Large intestine (tissue), 3 donors: ENCODE data around the gene EFCAB5. TPM values are rescaled to one million over a fixed set of nuclear protein-coding genes. Genes with fewer than 3 reads are reported as not detected.

Source experiments
- DNase-seq, 2 donors: peaks; one replicate each; pipeline versions ENCODE4 v3.0.0 to v3.0.0-alpha.2; 2013
- H3K27ac ChIP-seq: one replicate; pipeline ENCODE4 v1.5.1; 2013; ENCODE audit warnings: low read length
- H3K27me3 ChIP-seq: 2 replicates; pipeline ENCODE4 v1.6.1; 2013; ENCODE audit warnings: low read length; ENCODE audit not compliant: control insufficient read depth, insufficient read depth
- H3K36me3 ChIP-seq: 2 replicates; pipeline ENCODE4 v1.6.1; 2013; ENCODE audit warnings: low read length; ENCODE audit not compliant: control insufficient read depth, insufficient read depth
- H3K4me1 ChIP-seq: one replicate; pipeline ENCODE4 v1.6.1; 2013; ENCODE audit warnings: low read length; ENCODE audit not compliant: control insufficient read depth, insufficient read depth
- H3K4me3 ChIP-seq: one replicate; pipeline ENCODE4 v1.5.1; 2013; ENCODE audit warnings: low read length
- H3K9me3 ChIP-seq: one replicate; pipeline ENCODE4 v1.6.1; 2013; ENCODE audit warnings: mild to moderate bottlenecking, low read depth, low read length, moderate library complexity; ENCODE audit not compliant: control insufficient read depth
- WGBS: methylation state at CpG from one replicate; pipeline ENCODE4 v1.1.5; 2013; ENCODE audit warnings: low lambda C conversion rate; ENCODE audit not compliant: insufficient coverage; 5-methylcytosine and 5-hydroxymethylcytosine counted together
- polyA plus RNA-seq: library from polyadenylated mRNA; unstranded; fragments of 120-200 nt; gene quantifications from one replicate; pipeline ENCODE4 v1.2.1, GENCODE V29; 2013

The EFCAB5 gene
- polyA plus RNA-seq, 1 donor = 1.5 TPM

DNA sequence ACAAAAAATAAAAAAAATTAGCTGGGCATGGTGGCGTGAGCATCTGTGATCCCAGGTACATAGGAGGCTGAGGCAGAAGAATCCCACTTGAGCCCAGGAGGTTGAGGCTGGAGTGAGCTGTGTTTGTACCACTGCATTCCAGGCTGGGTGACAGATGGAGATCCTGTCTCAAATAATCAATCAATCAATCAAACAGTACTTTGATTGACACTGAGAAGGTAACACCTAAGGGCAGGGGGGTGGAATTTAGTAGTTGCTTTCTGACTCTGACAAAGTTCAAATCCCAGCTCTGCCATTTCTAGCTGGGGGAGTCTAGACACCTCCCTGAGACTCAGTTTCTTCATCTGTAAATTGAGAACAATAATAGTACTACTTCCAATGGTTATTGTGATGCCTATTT, 23.4 kb upstream of the EFCAB5 start:
- no CpG with 5 or more reads among the region's 1 CpG for WGBS
- H3K36me3 ChIP-seq = no peaks in the 10 kb centered on the region
- no peak for DNase-seq
- H3K4me1 ChIP-seq = no peaks in the 10 kb centered on the region
- no peak overlapping the region for H3K4me3 ChIP-seq
- H3K27me3 ChIP-seq = no peaks in the 10 kb centered on the region
- H3K27ac ChIP-seq = no peak overlapping the region
- no peaks in the 10 kb centered on the region for H3K9me3 ChIP-seq

DNA sequence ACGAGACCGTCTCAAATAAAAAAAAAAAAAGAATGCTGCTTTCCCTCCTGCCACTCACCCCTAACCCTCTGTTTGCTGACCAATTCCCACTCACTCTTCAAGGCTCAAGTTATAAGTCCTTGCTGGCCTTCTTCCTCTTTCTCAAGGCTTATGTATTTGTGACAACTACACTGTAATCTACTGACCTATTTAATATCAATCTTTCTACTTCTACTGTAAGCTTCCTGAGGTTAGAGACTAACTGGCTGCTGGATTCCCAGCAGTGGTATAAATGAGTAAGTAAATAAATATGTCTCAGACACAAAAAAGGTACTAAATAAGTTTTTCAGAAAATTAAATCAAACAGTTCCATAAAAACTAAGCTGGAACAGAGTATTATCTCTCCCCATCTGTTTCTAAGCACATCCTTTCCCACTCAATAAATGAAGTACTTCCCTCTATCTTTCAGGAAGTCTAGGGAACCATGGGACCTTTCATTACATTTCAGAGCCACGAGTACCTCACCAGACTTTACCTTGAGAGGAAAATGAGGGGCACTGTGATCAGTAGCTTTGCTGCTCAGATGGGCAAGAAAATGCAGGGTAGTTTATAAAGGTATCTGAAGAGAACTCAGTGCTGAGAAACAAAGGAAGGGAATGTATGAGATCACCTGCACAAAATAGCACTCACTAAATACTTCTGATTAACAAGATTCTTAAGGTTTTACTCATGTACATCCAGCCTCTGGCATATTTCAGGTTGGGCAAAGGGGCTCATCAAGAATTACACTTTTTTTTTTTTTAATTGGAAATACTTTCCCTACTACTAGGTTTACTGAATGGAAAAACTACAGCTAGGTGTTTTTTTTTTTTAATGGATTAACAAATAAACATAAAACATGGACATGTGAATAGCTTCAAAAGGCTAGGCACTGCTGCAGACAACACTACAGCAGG, 22.2 kb upstream of the EFCAB5 start:
- no peaks in the 10 kb centered on the region for H3K4me1 ChIP-seq

GRCh38 chr17:29924786-29925185, 16.6 kb upstream of the EFCAB5 start:
- Histone ChIP-seq H3K27ac (no peak overlapping the region), H3K4me3 (no peak overlapping the region), H3K9me3 (no peaks in the 10 kb centered on the region), H3K27me3 (no peaks in the 10 kb centered on the region), H3K36me3 (no peaks in the 10 kb centered on the region), H3K4me1 (peaks cover 10% of the 10 kb centered on the region)
- WGBS = no CpG with 5 or more reads among the region's 1 CpG
- DNase-seq = no peak

More for the DNA sequence above, 22.2 kb upstream of the EFCAB5 start:
- Histone ChIP-seq H3K27ac (no peak overlapping the region), H3K27me3 (no peaks in the 10 kb centered on the region), H3K36me3 (no peaks in the 10 kb centered on the region), H3K9me3 (no peaks in the 10 kb centered on the region), H3K4me3 (no peak overlapping the region)
- 60% methylated on average over 1 of the region's 3 CpGs for WGBS
- no peak for DNase-seq

DNA sequence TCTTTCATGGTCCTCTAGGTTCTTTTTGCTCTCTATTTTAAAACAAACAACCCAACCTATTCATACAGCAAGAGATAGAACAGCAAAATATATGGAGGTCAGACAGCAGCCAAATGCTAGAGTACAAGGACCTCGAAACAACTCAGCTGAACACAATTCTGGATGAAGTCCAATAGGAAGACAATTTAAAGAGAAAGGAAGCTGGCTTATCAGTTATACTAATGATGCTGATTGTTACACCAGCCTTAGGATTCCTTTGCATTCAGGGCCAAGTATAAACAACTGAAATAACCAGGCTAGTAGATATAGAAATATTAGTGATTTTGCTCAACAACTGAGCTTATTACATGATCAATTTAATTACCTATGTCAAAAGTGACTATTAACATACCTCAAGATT, 13.9 kb upstream of the EFCAB5 start:
- H3K36me3 ChIP-seq = no peaks in the 10 kb centered on the region
- H3K27ac ChIP-seq = no peak overlapping the region
- no peak overlapping the region for H3K4me3 ChIP-seq
- H3K9me3 ChIP-seq = no peaks in the 10 kb centered on the region
- H3K4me1 ChIP-seq = peaks cover 17% of the 10 kb centered on the region
- H3K27me3 ChIP-seq = no peaks in the 10 kb centered on the region
- WGBS = no CpG with 5 or more reads among the region's 1 CpG
- peak in 1 of 2 donors; percentile 29 for DNase-seq

GRCh38 chr17:29929006-29929532, 12.4 kb upstream of the EFCAB5 start:
- Histone ChIP-seq H3K27me3 (no peaks in the 10 kb centered on the region), H3K4me3 (peak overlapping the region; percentile 92), H3K9me3 (no peaks in the 10 kb centered on the region), H3K27ac (peak overlapping the region; percentile 90), H3K36me3 (no peaks in the 10 kb centered on the region), H3K4me1 (peaks cover 17% of the 10 kb centered on the region)
- WGBS = 8% methylated on average over 5 of the region's 13 CpGs
- DNase-seq = peak; percentile 52 to 83

- peak within 1 kb of the TSS; percentile 92 for H3K4me3 ChIP-seq
- no CpG with 5 or more reads among the region's 71 CpGs for WGBS
- H3K4me1 ChIP-seq = peaks cover 17% of the 10 kb centered on the region
- H3K27me3 ChIP-seq = no peaks in the 10 kb centered on the region
- no peaks in the 10 kb centered on the region for H3K36me3 ChIP-seq
- H3K27ac ChIP-seq = peak within 1 kb of the TSS; percentile 90
- no peaks in the 10 kb centered on the region for H3K9me3 ChIP-seq
- peak; percentile 89 to 90 for DNase-seq
Measured at GRCh38 chr17:29929533-29930408, 11.7 kb upstream of the EFCAB5 start, which contains the start of gene SSH2. Gene SSH2, minus strand, starts transcription at chr17:29930228. Its CDS starts 228 bp downstream, at chr17:29930000.

GRCh38 chr17:29930409-29931010, 10.9 kb upstream of the EFCAB5 start:
- no peaks in the 10 kb centered on the region for H3K27me3 ChIP-seq
- no peaks in the 10 kb centered on the region for H3K36me3 ChIP-seq
- no peaks in the 10 kb centered on the region for H3K9me3 ChIP-seq
- peak overlapping the region; percentile 92 for H3K4me3 ChIP-seq
- H3K4me1 ChIP-seq = peaks cover 17% of the 10 kb centered on the region
- WGBS = 0% methylated on average over 5 of the region's 20 CpGs
- DNase-seq = no peak
- H3K27ac ChIP-seq = peak overlapping the region; percentile 90

DNA sequence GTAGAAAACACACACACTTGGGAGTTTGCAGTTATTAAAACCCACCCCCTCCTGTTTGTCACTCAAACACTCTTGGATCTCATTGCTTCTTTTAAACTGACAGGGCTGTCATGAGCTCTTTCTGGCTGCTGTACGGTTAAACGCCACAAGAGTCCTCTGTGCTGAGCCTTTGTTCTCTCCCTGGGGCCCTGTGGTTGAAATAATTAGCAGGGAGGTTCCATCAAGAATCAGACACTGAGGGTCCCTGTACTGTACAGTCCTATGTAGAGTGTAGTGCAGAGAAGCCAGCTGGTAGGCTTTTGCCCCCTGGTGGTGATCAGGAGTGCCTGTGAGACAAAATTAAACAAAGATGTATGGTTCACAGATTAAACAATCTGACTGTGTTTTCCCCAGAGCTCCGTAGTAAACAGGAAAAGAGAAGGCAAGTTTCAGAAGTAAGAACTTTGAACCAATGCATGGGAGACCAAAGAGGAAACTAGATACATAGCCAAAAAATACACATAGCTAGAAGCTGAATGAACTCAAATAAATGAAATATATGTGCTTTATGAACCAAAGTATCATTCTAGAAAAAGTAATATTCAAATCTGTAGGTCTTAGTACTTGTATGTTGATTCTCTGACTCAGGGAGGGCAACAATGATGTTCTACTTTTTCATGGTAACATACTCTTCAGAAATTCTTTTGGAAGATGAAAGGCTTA, 10.1 kb upstream of the EFCAB5 start:
- DNase-seq = peak; percentile 60 to 74
- WGBS = 14% methylated on average over 1 of the region's 3 CpGs
- no peaks in the 10 kb centered on the region for H3K36me3 ChIP-seq
- H3K9me3 ChIP-seq = no peaks in the 10 kb centered on the region
- peak overlapping the region; percentile 8 for H3K27ac ChIP-seq
- no peaks in the 10 kb centered on the region for H3K27me3 ChIP-seq
- H3K4me3 ChIP-seq = peak overlapping the region; percentile 92
- H3K4me1 ChIP-seq = peaks cover 17% of the 10 kb centered on the region

- no peaks in the 10 kb centered on the region for H3K27me3 ChIP-seq
- no CpG with 5 or more reads among the region's 2 CpGs for WGBS
- H3K4me3 ChIP-seq = no peak overlapping the region
- DNase-seq = no peak
- H3K36me3 ChIP-seq = no peaks in the 10 kb centered on the region
- H3K27ac ChIP-seq = no peak overlapping the region
- H3K4me1 ChIP-seq = peaks cover 11% of the 10 kb centered on the region
- no peaks in the 10 kb centered on the region for H3K9me3 ChIP-seq
Measured at GRCh38 chr17:29933379-29933778, 8.1 kb upstream of the EFCAB5 start.
